Suppressor macrophage (primary cell): Measurements from ENCODE around the gene AP3B1.
A peak's percentile ranks its signal among the peaks of the same experiment; 100 is the strongest.

Source experiments
- DNase-seq, 4 experiments: peaks; one replicate each; pipeline ENCODE4 v3.0.0-alpha.2; 2020 to 2022

The AP3B1 gene

DNA sequence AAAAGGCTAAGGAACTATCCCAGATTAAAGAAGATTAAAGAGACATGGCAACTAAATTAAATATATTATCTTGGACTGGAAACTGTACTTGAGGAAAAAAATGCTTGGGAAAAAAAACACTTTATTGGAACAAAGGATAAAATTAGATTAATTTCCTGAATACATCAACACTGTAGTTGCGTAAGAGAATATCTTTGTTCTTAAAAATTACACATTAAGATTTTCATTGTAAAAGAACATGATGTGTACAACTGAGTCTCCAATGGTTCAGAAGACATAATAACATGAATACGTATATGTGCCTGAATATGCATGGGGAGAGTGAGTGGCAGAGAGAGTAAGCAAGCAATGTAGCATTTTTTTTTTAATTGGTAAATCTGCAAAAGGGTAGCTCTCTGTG lies 2.8 kb downstream of the AP3B1 start:
- DNase-seq, result no peak

DNA sequence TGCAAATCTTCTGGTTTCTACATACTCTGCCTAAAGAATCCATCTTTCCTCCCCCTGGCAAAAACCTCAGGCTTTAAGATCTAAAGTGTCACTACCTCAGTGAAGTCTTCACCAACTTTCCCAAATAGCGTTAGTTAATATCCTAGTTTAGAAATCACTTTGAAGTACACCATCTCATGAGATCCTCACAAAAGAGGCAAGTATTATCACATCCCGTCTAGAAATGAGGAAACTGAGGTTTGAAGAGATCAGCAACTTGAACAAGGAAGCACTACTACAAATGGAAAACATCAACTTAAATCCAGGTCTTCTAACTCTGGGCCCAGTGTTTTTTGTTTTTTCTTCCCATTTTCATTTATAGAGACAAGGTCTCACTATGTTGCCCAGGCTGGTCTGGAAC lies 4.6 kb downstream of the AP3B1 start:
- peak; percentile 41 to 80 (median 62) for DNase-seq

DNA sequence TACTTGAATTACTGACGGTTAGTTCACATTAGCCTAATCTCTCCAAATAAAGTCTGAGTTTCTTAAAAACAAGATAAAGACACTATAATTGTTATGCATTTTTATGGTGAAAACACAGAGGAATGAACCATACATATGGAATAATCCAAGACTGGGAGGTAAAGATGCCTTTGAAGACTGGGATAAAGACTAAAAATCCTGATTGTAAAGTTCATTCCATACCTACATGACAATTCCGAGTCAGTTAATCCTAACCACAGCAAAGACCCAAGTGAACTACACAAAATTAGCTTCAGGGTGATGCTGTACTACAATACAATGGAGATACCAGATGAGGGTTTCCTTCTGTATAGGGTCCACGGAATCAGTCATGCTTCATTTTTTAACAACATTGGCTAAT lies 6.3 kb downstream of the AP3B1 start:
- DNase-seq, result no peak

DNA sequence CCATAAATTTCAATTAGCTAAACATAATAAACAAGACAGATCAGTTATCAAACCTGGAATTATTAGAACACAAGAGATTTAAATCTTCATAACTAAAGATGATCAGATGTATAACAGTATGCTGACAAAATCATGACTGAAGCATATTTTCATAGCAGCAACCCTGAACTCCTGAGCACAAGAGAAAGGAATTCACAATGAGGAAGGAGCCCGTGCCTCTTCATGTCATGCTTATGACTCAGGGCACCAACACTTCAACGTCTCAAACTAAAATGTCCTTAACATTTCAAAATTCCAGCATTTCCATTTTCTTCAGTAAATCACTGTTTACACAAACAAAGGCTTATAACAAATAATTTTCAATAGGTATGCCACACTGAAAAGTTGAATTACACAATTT lies 6.7 kb downstream of the AP3B1 start:
- peak; percentile 67 to 85 (median 77) for DNase-seq

DNA sequence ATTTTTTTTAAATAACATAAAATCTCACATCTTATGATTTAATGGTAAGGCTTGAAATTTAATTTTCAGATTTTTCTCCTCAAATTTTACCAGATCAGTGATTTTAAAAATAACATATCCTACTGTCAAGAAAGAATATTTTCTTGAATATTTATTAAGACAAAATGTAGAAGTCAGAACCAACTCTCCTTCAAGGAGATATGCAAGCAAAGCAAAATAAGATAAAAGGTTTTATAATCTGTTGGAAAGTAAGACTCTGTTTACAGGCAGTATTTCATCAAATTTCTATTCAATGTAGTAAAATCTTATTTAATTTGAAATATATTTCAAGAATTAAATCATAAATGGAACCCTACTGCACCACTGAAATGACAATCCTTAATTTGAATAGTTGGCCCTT lies 7.3 kb downstream of the AP3B1 start:
- no peak for DNase-seq

DNA sequence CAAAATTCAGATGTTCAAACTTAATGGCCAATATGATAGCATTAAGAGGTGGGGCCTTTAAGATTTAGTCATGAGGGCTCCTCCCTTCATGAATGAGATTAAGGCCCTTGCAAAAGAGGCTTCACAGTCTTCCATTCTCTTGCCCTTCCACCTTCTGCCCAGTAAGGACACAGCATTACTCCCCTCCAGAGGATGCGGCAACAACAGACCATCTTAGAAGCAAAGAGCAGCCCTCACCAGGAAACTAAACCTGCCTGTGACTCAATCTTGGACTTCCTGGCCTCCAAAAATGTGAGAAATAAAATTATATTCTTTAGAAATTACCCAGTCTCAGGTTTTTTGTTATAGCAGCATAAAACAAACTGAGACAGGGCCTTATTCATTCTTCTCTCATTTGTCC lies 8.2 kb downstream of the AP3B1 start:
- peak in 2 of 4 experiments; percentile 15 to 39 for DNase-seq

DNA sequence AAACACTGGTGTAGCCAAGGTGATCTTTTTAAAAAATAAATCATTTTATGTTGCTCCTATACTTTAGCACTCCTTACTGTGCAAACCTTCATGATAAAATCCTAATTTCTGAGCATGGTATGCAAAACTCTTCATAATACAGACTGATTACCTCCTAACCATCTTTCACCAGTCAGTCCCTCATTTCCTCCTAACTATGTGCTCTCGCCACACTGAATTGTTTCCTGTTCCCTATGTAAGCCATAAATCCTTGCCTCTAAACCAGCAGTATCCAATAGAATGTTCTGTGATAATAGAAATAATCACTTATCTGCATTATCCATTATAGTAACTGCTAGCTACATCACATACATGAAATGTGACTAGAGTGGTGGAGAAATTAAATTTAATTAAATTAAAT lies 10.7 kb downstream of the AP3B1 start:
- DNase-seq, result no peak

DNA sequence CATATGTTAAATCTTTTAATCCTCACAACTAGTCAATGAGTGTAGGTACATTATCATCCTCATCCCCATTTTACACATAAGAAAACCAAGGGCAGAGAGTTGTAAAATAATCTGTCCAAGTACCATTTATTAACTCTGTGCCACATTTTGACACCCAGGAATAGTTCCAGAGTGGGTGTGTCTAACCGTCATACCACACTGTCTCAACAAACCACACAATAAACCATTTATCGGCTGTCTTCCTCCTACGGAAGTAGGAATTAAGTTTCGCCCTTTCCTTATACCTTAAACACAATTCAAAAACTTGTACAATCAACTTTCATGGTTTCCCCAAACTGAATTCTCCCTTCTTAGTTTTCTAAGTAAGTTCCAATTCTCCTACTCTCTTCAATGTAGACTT lies 11.4 kb downstream of the AP3B1 start:
- no peak for DNase-seq

DNA sequence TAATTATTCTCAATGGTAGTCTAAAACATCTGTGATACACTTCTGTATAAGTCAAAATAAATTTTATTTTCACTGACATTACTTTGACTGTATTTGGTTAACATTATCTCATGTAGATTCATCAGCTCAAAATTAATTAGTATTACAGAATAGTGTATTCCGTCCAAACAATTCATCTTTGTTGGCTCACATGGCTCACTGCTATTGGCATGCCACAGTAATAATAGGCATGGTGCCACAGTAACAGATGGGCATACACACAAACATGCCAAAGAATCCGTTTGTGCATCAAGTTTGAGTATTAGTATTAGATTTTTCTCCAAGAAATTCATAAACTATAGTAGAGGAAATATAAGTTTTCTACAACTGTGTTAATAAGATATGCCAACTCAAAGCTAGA lies 14.2 kb downstream of the AP3B1 start:
- no peak for DNase-seq

DNA sequence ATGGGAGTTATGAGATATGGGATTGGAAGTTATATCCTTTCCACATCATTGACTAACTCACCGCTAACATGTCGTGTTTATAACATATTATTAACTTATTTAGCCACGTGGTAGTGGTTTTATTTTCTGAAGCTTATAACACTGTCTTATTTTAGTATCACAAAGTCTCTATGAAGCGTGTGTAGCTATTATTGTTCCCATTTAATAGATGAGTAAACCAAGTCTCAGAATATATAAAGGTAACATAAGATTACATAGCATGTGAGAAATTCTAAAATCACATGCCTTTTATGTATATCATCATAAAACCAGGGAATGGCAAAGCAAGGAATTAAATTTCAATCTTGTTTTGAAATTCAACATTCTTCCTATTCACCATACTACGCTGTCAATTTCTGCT lies 15.3 kb downstream of the AP3B1 start:
- no peak for DNase-seq

DNA sequence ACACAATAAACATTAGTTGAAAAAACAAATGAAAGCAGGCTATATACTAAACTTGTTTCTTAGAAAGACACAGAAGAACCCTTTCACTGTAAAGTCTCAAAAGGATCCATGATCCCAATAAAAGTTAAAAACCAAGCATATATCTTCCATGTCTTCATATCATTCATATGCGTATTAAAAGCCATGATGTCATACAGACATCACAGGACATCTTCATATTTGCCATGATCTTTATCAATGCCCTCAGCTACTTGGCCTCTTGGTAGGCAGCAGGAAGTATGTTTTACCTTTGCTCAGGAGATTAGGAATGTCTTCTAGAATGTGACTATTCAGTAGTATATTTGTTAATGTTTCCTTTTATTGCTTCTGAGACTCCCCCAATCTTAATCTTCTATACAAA lies 16.8 kb downstream of the AP3B1 start:
- DNase-seq, result no peak

DNA sequence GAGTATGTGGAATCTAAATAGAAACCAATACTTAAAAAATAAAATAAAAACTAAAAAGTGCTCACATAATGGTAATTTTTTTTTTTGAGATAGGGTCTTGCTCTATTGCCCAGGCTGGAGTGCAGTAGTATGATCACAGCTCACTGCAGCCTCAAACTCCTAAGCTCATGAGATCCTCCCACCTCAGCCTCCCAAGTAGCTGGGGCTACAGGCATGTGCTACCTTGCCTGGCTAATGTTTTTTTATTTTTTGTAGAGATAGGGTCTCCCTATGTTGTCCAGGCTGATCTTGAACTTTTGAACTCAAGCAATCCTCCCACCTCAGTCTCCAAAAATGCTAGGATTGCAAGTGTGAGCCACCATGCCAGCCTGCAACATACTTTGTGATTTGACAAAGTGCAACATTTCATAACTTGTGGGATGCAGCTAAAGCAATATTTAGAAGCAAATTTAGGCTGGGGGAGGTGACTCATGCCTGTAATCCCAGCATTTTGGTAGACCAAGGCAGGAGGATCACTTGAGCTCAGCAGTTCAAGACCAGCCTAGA lies 18.4 kb downstream of the AP3B1 start:
- peak in 3 of 4 experiments; percentile 6 to 28 (median 11) for DNase-seq

DNA sequence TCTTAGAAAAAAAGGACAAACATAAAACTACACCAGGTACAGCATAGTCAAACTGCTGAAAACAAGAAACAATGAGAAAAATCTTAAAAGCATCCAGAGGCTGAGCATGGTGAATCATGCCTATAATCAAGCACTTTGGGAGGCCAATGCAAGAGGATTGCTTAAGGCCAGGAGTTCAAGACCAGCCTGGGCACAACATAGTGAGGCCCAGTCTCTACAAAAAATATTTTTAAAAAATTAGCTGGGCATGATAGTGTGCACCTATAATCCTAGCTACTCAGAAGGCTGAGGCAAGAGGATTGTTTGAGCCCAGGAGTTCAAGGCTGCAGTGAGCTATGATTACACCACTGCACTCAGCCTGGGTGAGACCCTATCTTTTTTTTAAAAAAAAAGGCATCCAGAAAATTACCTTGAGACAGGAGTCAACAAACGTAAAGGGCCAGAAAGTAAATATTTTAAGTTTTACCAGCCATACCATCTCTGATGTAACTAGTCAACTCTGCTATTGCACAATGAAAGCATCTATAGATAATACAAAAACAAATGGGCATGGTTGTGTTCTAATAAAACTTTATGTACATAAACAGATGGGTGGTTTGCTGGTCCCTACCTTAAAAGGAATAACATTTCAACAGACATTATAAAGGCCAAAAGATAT lies 19.8 kb downstream of the AP3B1 start:
- DNase-seq, result no peak

DNA sequence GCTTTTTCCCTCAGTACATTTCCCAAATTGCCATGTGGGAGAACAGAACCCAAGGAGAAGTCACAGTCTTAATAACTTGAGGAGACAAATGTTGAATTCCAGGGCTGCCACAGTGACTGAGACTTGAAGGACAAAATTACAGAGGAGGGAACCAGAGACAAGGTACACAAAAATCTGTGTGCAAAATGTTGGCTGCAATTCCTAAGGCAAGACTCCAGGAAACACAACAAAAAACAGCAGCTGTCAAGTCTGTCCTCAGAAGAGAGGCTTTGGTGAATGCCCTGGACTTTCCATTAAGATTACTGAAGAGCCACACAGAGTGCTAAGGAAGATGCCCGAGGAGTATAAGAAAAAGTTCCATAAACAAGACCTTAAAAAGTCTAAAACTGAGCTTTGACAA lies 21.1 kb downstream of the AP3B1 start:
- DNase-seq, result no peak

DNA sequence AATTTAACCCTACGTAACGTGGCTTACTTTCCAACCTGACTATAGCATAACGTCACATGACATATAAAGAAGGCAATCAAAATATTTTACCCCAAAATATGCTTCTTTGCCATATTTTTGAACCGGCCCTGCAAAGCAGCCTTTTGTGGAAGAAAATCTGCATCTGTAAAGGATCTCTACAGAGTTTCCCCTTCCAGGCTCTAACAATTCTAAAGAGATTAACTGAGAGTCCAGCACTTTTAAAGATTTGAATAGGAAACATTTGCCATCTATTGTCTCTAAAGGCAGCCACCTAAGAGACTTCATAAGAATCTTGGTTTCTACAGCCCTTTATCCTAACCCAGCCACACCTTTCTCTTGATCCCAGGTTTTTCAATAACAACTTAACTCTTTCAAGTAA lies 22.7 kb downstream of the AP3B1 start:
- no peak for DNase-seq

DNA sequence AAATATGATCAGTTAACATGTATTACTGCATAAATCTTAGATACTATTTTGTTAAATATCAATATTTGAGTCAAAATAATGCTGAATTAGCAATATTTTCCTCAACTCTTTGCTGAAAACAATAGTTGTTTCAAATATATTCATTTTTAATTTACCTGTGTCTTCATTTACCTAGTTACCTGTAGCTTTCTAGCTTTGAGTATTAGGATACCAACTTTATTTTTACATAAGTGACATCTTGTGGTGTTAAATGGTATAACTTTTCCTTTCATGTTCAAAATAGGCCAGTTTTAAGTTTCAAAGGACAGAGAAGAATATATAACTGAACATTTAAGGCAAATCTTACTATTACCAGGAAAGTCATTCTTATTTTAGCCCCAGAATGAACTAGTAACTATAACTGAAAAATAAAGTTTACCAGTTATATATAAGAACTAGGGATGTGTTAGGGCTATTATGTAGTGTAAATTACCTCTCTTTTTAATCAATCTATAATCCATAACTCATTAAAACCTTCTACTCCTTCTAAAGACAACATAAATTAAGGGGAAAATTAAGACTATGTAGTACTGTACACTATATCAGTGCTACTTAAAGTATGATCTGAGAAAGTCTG lies 25.3 kb downstream of the AP3B1 start:
- peak in 2 of 4 experiments; percentile 9 to 33 for DNase-seq

DNA sequence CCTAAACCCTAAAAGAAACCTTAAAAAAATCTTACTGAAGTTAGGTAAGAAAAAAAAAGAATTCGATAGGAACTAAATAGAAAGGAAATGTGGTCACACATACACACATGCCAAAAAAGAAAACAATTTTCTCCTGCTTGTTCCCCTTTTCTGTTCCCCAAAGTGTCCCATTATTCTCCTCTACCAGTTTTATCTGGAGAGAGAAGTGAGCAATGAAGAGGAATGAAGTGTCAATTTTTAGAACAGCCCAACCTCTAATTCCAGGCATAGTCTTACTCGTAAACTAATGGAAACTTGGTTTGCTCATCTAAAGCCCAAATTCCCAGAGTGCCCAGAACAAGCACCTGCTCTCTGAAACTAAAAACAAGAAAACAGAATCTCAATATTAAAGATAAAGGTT lies 26.1 kb downstream of the AP3B1 start:
- DNase-seq, result peak; percentile 18 to 76 (median 50)

DNA sequence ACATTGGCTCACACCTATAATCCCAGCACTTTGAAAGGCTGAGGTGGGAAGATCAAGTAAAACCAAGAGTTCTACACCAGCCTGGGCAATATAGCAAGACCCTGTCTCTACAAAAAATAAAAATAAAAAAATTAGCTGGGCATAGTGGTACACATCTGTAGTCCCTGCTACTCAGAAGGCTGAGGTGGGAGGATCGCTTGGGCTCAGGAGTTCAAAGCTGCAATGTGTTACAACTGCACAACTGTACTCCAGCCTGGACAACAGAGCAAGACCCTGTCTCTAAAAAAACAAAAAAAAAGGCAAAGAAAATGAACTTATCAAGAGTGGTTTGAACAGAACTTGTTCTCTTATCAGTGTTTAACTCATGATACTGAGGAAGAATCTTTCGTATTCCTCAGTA lies 29.3 kb downstream of the AP3B1 start:
- no peak for DNase-seq

DNA sequence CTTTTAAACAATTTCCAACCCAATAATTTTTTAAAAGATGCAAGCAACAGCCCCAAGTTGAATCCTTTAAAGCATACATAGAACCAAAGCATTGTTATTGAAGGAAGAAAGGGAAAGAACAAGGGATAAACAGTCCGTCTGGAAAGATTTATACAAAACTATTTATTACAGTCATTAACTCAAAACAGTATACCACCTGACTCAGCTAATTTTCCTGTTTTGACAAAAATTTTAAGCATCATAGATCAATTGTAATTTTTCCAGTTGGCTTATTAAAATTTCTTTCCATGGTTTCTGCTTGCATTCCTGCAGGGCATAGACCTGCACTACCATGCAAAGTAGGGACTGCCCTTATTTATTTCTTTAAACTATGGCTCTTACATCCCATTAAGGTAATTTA lies 29.9 kb downstream of the AP3B1 start:
- no peak for DNase-seq

DNA sequence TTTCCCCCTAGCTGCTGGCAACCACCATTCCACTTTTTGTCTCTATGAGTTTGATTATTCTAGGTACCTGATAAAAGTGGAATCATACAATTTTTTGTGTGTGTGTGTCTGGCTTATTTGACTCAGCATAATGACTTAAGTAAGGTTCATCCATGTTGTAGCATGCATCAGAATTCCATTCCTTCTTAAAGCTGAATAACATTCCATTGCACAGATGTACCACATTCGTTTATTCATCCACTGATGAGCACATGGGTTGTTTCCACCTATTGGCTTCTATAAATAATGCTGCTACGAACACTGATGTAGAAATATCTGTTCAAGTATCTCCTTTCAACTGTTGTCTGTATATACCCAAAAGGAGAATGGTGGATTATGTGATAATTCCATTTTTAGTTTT lies 33.7 kb downstream of the AP3B1 start:
- DNase-seq, result no peak

DNA sequence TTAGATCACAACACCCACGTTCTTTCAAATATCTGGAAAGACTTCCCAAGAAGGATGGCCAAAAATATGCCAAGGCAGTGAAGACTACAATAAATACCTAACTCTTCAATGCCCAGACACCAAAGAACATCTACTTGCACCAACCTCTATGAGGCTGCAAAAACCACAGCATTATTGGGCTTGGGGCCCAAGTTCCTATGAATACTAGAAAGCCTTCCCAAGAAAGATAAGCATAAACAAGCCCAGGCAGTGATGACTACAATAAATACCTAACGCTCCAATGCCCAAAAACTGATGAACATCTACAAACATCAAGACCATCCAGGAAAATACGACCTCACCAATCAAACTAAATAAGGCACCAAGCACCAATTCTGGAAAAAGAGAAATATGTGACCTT lies 41.3 kb downstream of the AP3B1 start:
- no peak for DNase-seq

DNA sequence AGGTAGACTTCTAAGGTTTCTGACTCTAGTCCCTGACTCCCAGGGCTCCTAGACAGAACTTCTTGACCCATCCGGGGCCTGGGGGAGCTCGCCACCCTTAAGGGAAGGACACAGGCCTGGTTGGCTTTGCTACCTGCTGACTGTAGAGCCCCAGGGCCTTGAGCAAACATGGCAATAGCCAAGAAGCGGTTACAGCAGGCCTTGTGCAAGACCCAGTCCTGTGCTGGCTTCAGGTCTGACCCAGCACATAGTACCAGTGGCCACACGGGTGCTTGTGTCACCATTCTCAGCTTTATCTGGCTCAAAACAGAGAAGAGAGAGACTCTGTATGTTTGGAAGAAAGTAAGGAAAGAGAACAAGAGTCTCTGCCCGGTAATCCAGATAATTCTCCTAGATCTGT lies 41.8 kb downstream of the AP3B1 start:
- no peak for DNase-seq

DNA sequence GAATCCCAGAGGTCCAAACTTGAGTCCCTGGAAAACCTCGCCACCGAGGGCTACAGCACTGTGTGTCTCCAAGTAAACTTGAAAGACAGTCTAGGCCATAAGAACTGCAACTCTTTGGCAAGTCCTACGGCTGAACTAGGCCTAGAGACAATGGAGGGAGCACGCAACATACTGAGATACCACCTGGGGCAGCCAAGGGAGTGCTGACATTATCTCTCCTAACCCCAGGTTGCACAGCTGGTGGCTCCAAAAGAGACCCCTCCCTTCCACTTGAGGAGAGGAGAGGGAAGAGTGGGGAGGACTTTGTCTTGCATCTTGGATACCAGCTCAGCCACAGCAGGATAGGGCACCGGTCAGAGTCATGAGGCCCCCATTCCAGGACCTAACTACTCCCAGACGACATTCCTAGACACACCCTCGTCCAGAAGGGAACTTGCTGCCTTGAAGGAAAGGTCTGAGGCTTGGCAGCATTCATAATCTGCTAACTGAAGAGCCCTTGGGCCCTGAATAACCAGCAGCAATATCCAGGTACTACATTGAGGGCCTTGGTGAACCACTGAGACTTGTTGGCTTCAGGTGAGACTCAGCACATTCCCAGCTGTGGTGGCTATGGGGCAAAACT lies 42.7 kb downstream of the AP3B1 start:
- DNase-seq, result no peak

DNA sequence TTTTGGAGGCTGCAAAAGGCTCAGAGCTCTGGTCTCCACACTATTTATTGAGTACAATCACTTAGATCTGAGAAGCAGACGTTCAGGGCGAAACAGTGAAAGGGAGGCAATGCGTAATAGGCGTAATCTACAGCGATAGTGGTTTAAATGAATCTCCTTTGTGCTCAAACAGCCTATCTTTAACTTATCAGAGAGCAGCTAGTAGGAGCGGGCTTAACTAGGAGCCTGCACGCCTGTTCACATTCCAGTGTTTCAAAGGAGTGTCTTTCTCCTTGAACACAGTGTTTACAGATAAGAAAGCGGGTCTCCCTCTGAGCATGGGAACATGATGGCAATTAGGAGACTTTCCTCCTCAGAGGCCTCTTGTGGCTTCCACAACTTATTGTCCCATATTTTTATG lies 49.4 kb downstream of the AP3B1 start:
- DNase-seq, result no peak
